Measurements from ENCODE around the gene PDE4A. TPM values are rescaled to one million over a fixed set of nuclear protein-coding genes. Genes with fewer than 3 reads are reported as not detected.

The PDE4A gene
- total and polyA plus RNA-seq, 2 of the 13 experiments (the other 11 are each of a cell fraction or from before 2014, with no cell fraction given) = 1.1 to 4.1 TPM

- TF ChIP-seq HINFP (CRISPR knock-in tag; IDR thresholded peaks at IDR 0.05; ENCODE audit: low read depth) (no peak), DPF2 (CRISPR knock-in tag; IDR thresholded peaks at IDR 0.05; ENCODE audit: borderline replicate concordance, low read depth) (no peak; the same call in 1 of the 2 replicates), CBX1 (IDR thresholded peaks at IDR 0.05; ENCODE audit: low read depth) (no peak), TAF1 (CRISPR knock-in tag; IDR thresholded peaks at IDR 0.05) (peak; percentile 33; the same call in 1 of the 2 replicates), KLF13 (CRISPR knock-in tag; IDR thresholded peaks at IDR 0.05) (0 out of 2 replicates have a peak, but pooled peaks have one; percentile 59), TCF7 (IDR thresholded peaks at IDR 0.05; ENCODE audit: low read depth) (no peak), ATRX (CRISPR knock-in tag; IDR thresholded peaks at IDR 0.05; ENCODE audit: borderline replicate concordance) (no peak), GZF1 (CRISPR knock-in tag; IDR thresholded peaks at IDR 0.05) (no peak), ZBTB1 (CRISPR knock-in tag; IDR thresholded peaks at IDR 0.05; ENCODE audit: borderline replicate concordance) (no peak), MTF1 (CRISPR knock-in tag; IDR thresholded peaks at IDR 0.05) (no peak), SNAI1 (CRISPR knock-in tag; IDR thresholded peaks at IDR 0.05; ENCODE audit: borderline replicate concordance) (no peak), ZNF614 (CRISPR knock-in tag; IDR thresholded peaks at IDR 0.05; ENCODE audit: borderline replicate concordance) (no peak), TBX2 (CRISPR knock-in tag; IDR thresholded peaks at IDR 0.05; ENCODE audit: borderline replicate concordance) (peak; percentile 62; the same call in 1 of the 2 replicates), ZNF570 (CRISPR knock-in tag; IDR thresholded peaks at IDR 0.05; ENCODE audit: borderline replicate concordance) (no peak), SRSF4 (IDR thresholded peaks at IDR 0.05; ENCODE audit: low read depth, low read length, poor library complexity, severe bottlenecking) (no peak), ZNF256 (CRISPR knock-in tag; conservative IDR thresholded peaks at IDR 0.05) (peak; percentile 78; the same call in 1 of the 2 replicates), PBX3 (CRISPR knock-in tag; IDR thresholded peaks at IDR 0.05; ENCODE audit: borderline replicate concordance) (peak; percentile 71; the same call in 1 of the 2 replicates), NFAT5 (CRISPR knock-in tag; IDR thresholded peaks at IDR 0.05) (0 out of 2 replicates have a peak, but pooled peaks have one; percentile 39), NPAS2 (CRISPR knock-in tag; IDR thresholded peaks at IDR 0.05; ENCODE audit: borderline replicate concordance) (no peak), ZBTB25 (CRISPR knock-in tag; IDR thresholded peaks at IDR 0.05) (peak; percentile 90)
These were observed 3.7 kb upstream of the PDE4A start (continued) for GRCh38 chr19:10416380-10417257.
